Stimulated activated memory B cell treated with anti-CD40 and anti-IgM and Interleukin-4, amounts not matched to agents 10 μg/mL and 1 μg/mL and 100 μg/mL, for 72 hours (primary cell): ENCODE results near the gene TNRC6B.
"Not testable (repeated sequence)": the region's sequence is repeated elsewhere in the genome, so short reads cannot be mapped to it uniquely, and the experiment has no call there.

Experiments
- ATAC-seq: fragments of 150-1000 bp; cut with Tn5 transposase; 2 replicates; pipeline ENCODE4 v1.10.0; 2021
- H3K27ac Mint-ChIP-seq: one replicate; pipeline ENCODE4 v1.8.0; 2022; ENCODE audit warnings: mild to moderate bottlenecking, mixed read lengths
- H3K27me3 Mint-ChIP-seq: one replicate; pipeline ENCODE4 v1.8.0; 2022; ENCODE audit warnings: mixed read lengths
- H3K36me3 Mint-ChIP-seq: one replicate; pipeline ENCODE4 v1.8.0; 2022; ENCODE audit warnings: mixed read lengths
- H3K4me1 Mint-ChIP-seq: one replicate; pipeline ENCODE4 v1.8.0; 2022; ENCODE audit warnings: mixed read lengths
- H3K4me3 Mint-ChIP-seq: one replicate; pipeline ENCODE4 v1.8.0; 2022; ENCODE audit warnings: mild to moderate bottlenecking, moderate library complexity, mixed read lengths
- H3K9me3 Mint-ChIP-seq: one replicate; pipeline ENCODE4 v1.8.0; 2022; ENCODE audit warnings: mixed read lengths

The TNRC6B gene

DNA sequence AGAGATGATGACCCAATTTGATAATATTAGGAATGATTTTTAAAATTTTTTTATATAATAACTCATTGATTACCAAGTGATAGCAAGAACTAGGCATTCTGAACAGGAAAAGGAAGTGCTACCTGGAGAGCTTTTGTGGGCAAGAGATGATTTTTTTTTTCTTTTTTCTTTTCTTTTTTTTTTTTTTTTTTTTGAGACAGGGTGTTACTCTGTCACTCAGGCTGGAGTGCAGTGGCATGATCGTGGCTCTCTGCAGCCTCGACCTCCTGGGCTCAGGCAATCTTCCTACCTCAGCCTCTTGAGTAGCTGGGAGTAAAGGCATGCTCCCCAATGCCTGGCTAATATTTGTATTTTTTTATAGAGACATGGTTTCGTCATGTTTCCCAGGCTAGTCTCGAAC is 40.4 kb downstream of the TNRC6B start:
- Mint-ChIP-seq H3K27me3 (no peaks in the 10 kb centered on the region), H3K36me3 (peaks cover 9% of the 10 kb centered on the region), H3K9me3 (no peaks in the 10 kb centered on the region), H3K4me3 (no peak overlapping the region), H3K4me1 (peaks cover 79% of the 10 kb centered on the region), H3K27ac (peak overlapping the region; percentile 64)
- ATAC-seq, result no peak

GRCh38 chr22:40218723-40219294 is 41.1 kb downstream of the TNRC6B start:
- no peak for ATAC-seq
- Mint-ChIP-seq H3K27ac (peak overlapping the region; percentile 64), H3K9me3 (no peaks in the 10 kb centered on the region), H3K4me3 (no peak overlapping the region), H3K27me3 (no peaks in the 10 kb centered on the region), H3K36me3 (peaks cover 9% of the 10 kb centered on the region), H3K4me1 (peaks cover 78% of the 10 kb centered on the region)

GRCh38 chr22:40220316-40221054 is 42.8 kb downstream of the TNRC6B start:
- H3K9me3 Mint-ChIP-seq, result no peaks in the 10 kb centered on the region
- H3K27ac Mint-ChIP-seq, result no peak overlapping the region
- H3K4me1 Mint-ChIP-seq, result peaks cover 75% of the 10 kb centered on the region
- no peak for ATAC-seq
- peaks cover 13% of the 10 kb centered on the region for H3K36me3 Mint-ChIP-seq
- H3K4me3 Mint-ChIP-seq, result no peak overlapping the region
- no peaks in the 10 kb centered on the region for H3K27me3 Mint-ChIP-seq

- Mint-ChIP-seq H3K4me1 (peaks cover 73% of the 10 kb centered on the region), H3K9me3 (no peaks in the 10 kb centered on the region), H3K36me3 (peaks cover 13% of the 10 kb centered on the region), H3K4me3 (no peak overlapping the region), H3K27ac (no peak overlapping the region), H3K27me3 (no peaks in the 10 kb centered on the region)
- no peak for ATAC-seq
These were observed 43.3 kb downstream of the TNRC6B start for GRCh38 chr22:40221055-40221414.

- not testable (repeated sequence) for H3K9me3 Mint-ChIP-seq, H3K27ac Mint-ChIP-seq, H3K4me3 Mint-ChIP-seq, H3K27me3 Mint-ChIP-seq, ATAC-seq
- Mint-ChIP-seq H3K4me1 (peaks cover 65% of the 10 kb centered on the region), H3K36me3 (peaks cover 13% of the 10 kb centered on the region)
These were observed 45.3 kb downstream of the TNRC6B start for GRCh38 chr22:40222979-40223378.

DNA sequence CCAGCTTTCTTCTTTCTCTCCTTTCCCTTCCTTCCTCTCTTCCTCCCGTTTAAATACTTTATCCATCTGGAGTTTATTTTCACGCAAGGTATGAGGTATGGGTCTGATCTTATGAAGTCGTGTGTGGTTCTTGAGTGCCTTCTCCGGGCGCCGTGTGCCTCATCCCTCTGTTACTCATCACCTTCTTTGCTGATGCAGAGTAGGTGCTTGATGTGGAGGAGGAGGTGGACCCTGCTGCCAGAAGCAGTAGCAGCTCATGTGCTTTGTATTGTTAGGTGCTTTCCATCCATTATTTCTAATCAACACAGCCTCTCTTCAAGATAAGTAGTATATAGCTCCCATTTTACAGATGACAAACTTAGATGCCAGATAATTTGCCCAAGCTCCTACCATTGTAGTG is 47.0 kb downstream of the TNRC6B start:
- no peak for ATAC-seq
- H3K4me1 Mint-ChIP-seq, result peaks cover 56% of the 10 kb centered on the region
- no peaks in the 10 kb centered on the region for H3K27me3 Mint-ChIP-seq
- H3K4me3 Mint-ChIP-seq, result no peak overlapping the region
- H3K9me3 Mint-ChIP-seq, result no peaks in the 10 kb centered on the region
- H3K36me3 Mint-ChIP-seq, result peaks cover 20% of the 10 kb centered on the region
- H3K27ac Mint-ChIP-seq, result peak overlapping the region; percentile 39

GRCh38 chr22:40226620-40227019 is 48.9 kb downstream of the TNRC6B start:
- peaks cover 44% of the 10 kb centered on the region for H3K4me1 Mint-ChIP-seq
- no peak for ATAC-seq
- no peaks in the 10 kb centered on the region for H3K9me3 Mint-ChIP-seq
- no peak overlapping the region for H3K4me3 Mint-ChIP-seq
- no peaks in the 10 kb centered on the region for H3K27me3 Mint-ChIP-seq
- no peak overlapping the region for H3K27ac Mint-ChIP-seq
- H3K36me3 Mint-ChIP-seq, result peaks cover 21% of the 10 kb centered on the region

DNA sequence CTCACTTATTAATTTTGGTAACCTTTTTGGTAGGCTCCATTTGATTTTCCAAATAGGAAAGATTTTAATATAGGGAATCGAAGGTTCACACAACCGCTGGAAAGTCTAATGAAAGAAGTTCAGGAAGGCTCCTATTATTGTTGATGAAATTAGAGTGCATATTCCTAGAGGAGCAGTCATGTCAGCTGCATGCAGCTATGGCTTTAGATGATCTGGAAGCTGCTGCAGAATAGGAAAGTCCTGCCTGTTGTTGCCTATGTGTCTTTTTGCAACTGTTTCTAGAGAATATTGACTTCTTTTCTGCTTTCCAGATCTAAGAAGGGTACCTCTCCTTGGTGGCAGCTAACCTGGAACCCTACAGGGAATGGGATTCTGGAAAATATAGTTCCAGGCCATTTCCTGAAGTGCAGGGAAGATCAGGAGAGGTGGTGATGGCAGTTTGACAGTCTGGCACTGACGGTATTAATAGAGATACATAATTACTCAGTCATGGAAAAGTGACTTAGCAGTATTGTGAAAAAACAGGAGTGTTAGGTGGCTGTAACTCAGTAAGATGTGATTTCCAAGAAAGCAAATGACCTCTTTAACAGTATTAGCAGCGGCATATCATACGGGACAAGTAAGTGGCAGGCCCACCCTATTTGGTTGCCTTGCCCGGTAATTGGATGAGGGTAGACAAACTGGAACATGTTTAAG is 54.0 kb downstream of the TNRC6B start:
- Mint-ChIP-seq H3K9me3 (no peaks in the 10 kb centered on the region), H3K4me3 (no peak overlapping the region), H3K36me3 (peaks cover 29% of the 10 kb centered on the region), H3K4me1 (peaks cover 39% of the 10 kb centered on the region), H3K27ac (peak overlapping the region; percentile 13), H3K27me3 (no peaks in the 10 kb centered on the region)
- ATAC-seq, result no peak

DNA sequence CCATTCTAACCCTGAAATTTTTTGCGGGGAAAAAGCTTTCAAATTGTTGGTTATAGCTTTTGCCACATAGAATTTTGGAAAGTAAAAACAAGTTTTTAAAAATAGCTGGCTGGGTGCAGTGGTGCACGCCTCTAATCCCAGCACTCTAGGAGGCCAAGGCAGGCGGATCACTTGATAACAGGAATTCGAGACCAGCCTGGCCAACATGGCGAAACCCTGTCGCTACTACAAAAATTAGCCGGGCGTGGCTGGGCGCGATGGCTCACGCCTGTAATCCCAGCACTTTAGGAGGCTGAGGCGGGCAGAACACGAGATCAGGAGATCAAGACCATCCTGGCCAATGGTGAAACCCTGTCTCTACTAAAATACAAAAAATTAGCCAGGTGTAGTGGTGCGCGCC is 54.9 kb downstream of the TNRC6B start:
- Mint-ChIP-seq H3K36me3 (peaks cover 29% of the 10 kb centered on the region), H3K4me1 (peaks cover 48% of the 10 kb centered on the region), H3K27me3 (no peaks in the 10 kb centered on the region), H3K4me3 (no peak overlapping the region), H3K9me3 (no peaks in the 10 kb centered on the region), H3K27ac (no peak overlapping the region)
- ATAC-seq, result no peak

GRCh38 chr22:40233886-40234285 is 56.2 kb downstream of the TNRC6B start:
- peaks cover 29% of the 10 kb centered on the region for H3K36me3 Mint-ChIP-seq
- no peaks in the 10 kb centered on the region for H3K27me3 Mint-ChIP-seq
- H3K4me3 Mint-ChIP-seq, result no peak overlapping the region
- peaks cover 61% of the 10 kb centered on the region for H3K4me1 Mint-ChIP-seq
- H3K27ac Mint-ChIP-seq, result no peak overlapping the region
- ATAC-seq, result no peak
- H3K9me3 Mint-ChIP-seq, result no peaks in the 10 kb centered on the region

DNA sequence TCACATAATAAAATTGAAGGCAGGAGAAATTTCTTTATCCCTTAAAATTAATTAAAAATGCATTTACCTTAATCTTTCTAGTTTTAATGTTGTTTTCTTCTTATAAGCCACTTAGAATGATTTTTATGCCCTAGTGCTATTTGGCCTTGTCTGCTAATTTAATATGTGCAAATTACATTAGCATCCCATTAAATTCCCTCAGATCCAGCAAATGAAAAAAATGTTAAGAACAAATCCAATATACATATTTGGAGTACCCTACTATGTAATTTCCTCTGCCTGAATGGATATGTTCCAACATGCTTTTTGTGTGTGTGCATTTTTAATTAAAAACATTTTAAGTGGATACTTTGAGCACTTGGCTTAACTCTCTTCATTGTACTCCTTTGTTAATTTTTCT is 56.9 kb downstream of the TNRC6B start:
- Mint-ChIP-seq H3K36me3 (peaks cover 23% of the 10 kb centered on the region), H3K4me1 (peaks cover 63% of the 10 kb centered on the region), H3K27me3 (no peaks in the 10 kb centered on the region), H3K4me3 (no peak overlapping the region), H3K27ac (no peak overlapping the region), H3K9me3 (no peaks in the 10 kb centered on the region)
- no peak for ATAC-seq

DNA sequence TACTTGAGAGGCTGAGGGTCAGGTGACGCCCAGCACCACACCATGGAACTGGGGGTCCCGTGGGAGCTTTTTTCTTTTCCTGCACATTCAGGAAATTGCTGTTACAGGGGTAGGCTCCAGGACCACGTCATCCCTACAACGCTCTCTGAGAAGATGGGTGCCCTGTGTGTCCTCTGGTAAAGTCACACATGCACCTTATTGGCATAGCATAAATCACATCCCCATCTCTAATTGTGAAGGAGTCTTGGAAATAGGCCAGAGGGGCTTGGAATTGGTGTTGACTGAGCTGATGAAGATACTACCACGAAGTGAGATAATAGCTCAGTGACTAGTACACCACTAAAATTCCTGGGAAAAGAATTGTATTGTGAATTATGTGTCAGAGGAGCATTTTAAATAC is 57.6 kb downstream of the TNRC6B start:
- H3K4me3 Mint-ChIP-seq, result no peak overlapping the region
- no peak overlapping the region for H3K27ac Mint-ChIP-seq
- H3K4me1 Mint-ChIP-seq, result peaks cover 68% of the 10 kb centered on the region

GRCh38 chr22:40236131-40236665 is 58.5 kb downstream of the TNRC6B start:
- H3K27ac Mint-ChIP-seq, result peak overlapping the region; percentile 81
- ATAC-seq, result no peak
- no peaks in the 10 kb centered on the region for H3K27me3 Mint-ChIP-seq
- H3K4me1 Mint-ChIP-seq, result peaks cover 77% of the 10 kb centered on the region
- H3K36me3 Mint-ChIP-seq, result peaks cover 19% of the 10 kb centered on the region
- no peak overlapping the region for H3K4me3 Mint-ChIP-seq
- no peaks in the 10 kb centered on the region for H3K9me3 Mint-ChIP-seq

More for the DNA sequence above, 57.6 kb downstream of the TNRC6B start:
- peaks cover 19% of the 10 kb centered on the region for H3K36me3 Mint-ChIP-seq
- ATAC-seq, result no peak
- H3K27me3 Mint-ChIP-seq, result no peaks in the 10 kb centered on the region
- H3K9me3 Mint-ChIP-seq, result no peaks in the 10 kb centered on the region

GRCh38 chr22:40237241-40237640 is 59.5 kb downstream of the TNRC6B start:
- Mint-ChIP-seq H3K27me3 (no peaks in the 10 kb centered on the region), H3K9me3 (no peaks in the 10 kb centered on the region), H3K4me1 (peaks cover 81% of the 10 kb centered on the region), H3K4me3 (peak overlapping the region; percentile 61), H3K36me3 (peaks cover 13% of the 10 kb centered on the region), H3K27ac (peak overlapping the region; percentile 81)
- ATAC-seq, result peak; percentile 92

- H3K4me1 Mint-ChIP-seq, result peaks cover 81% of the 10 kb centered on the region
- peak overlapping the region; percentile 71 for H3K4me3 Mint-ChIP-seq
- ATAC-seq, result peak; percentile 44
- peak overlapping the region; percentile 81 for H3K27ac Mint-ChIP-seq
- H3K9me3 Mint-ChIP-seq, result no peaks in the 10 kb centered on the region
- peaks cover 8% of the 10 kb centered on the region for H3K36me3 Mint-ChIP-seq
- no peaks in the 10 kb centered on the region for H3K27me3 Mint-ChIP-seq
These were observed 60.2 kb downstream of the TNRC6B start for GRCh38 chr22:40237788-40238424.
